PFSK-1 (cell line): ENCODE data around the gene DGCR8.

Source experiments
- FOXP2 ChIP-seq: optimal IDR thresholded peaks from 2 replicates; pipeline ENCODE3; 2011; ENCODE audit warnings: borderline replicate concordance, control low read depth, inconsistent platforms; ENCODE audit not compliant: insufficient read depth; ENCODE audit errors: extremely low read length, extremely low read depth
- POLR2AphosphoS5 ChIP-seq: IDR thresholded peaks from 2 replicates; pipeline ENCODE4 v1.6.1; 2012; ENCODE audit warnings: low read depth, mild to moderate bottlenecking, control low read depth, low read length, moderate library complexity
- TAF1 ChIP-seq: IDR thresholded peaks from 2 replicates; pipeline ENCODE4 v1.6.1; 2012; ENCODE audit warnings: low read length, control low read depth, borderline replicate concordance; ENCODE audit not compliant: insufficient read depth
- TF ChIP-seq, protein P1 (sequence below), 2 experiments: IDR thresholded peaks; 2 replicates each; pipeline versions ENCODE4 v1.6.1 to v1.8.0; 2011 to 2012; ENCODE audit warnings: low read depth in 2 of 2, low read length in 2 of 2, control low read depth in 1 of 2, inconsistent platforms in 1 of 2, mild to moderate bottlenecking in 1 of 2, moderate library complexity in 1 of 2; ENCODE audit not compliant: insufficient read depth in 1 of 2

DNA sequence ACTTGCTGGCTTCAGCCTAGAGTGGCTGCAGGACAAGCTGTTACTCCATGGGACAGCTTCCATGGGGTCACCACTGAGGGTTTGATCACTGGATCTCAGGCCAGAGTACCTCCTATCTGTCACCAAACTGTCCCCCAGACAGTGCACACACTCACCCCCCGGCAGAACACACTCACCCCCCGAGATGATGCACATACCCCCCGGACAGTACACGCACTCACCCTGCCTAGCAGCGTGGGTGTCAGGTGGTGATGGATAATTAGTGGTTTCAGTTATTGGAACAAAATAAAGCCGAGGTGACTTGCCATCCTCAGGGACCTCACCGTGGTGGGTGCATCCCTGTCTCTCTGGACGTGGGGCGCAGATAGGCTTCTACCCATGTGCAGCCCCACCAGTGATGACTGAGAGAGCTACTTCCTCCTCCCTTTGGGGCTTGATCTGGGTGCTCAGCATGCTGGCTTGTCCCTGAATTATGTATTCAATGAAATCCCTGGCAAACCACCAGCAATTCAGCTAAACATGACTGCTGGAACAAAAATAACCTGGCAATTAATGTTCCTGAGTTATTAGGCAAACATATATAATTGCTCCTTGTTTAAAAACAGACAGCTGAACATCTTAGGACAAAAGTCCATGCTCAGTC, 40.2 kb upstream of the DGCR8 start:
- TF ChIP-seq, protein P1, sequence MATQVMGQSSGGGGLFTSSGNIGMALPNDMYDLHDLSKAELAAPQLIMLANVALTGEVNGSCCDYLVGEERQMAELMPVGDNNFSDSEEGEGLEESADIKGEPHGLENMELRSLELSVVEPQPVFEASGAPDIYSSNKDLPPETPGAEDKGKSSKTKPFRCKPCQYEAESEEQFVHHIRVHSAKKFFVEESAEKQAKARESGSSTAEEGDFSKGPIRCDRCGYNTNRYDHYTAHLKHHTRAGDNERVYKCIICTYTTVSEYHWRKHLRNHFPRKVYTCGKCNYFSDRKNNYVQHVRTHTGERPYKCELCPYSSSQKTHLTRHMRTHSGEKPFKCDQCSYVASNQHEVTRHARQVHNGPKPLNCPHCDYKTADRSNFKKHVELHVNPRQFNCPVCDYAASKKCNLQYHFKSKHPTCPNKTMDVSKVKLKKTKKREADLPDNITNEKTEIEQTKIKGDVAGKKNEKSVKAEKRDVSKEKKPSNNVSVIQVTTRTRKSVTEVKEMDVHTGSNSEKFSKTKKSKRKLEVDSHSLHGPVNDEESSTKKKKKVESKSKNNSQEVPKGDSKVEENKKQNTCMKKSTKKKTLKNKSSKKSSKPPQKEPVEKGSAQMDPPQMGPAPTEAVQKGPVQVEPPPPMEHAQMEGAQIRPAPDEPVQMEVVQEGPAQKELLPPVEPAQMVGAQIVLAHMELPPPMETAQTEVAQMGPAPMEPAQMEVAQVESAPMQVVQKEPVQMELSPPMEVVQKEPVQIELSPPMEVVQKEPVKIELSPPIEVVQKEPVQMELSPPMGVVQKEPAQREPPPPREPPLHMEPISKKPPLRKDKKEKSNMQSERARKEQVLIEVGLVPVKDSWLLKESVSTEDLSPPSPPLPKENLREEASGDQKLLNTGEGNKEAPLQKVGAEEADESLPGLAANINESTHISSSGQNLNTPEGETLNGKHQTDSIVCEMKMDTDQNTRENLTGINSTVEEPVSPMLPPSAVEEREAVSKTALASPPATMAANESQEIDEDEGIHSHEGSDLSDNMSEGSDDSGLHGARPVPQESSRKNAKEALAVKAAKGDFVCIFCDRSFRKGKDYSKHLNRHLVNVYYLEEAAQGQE (IDR thresholded peaks at IDR 0.05; ENCODE audit: insufficient read depth in 1 of 2, low read depth in 2 of 2, low read length in 2 of 2): no peak
- TF ChIP-seq POLR2AphosphoS5 (no peak), FOXP2 (no peak), TAF1 (no peak)
